B cell (primary cell): Measurements from ENCODE around the gene ZSCAN12. TPM values are rescaled to one million over a fixed set of nuclear protein-coding genes. Genes with fewer than 3 reads are reported as not detected.

ENCODE experiments used
- ATAC-seq: fragments of 200-7000 bp; cut with Tn5 transposase; one replicate; pipeline ENCODE4 v1.10.0; 2021; ENCODE audit warnings: low read depth, mild to moderate bottlenecking, moderate number of reproducible peaks, moderate library complexity
- CTCF ChIA-PET: fragments of 350-600 bp; sonication (Branson Sonifier 250); formaldehyde crosslinking; loops from one replicate; lab custom pipeline; 2021; ENCODE audit warnings: antibody characterized with exemption, inconsistent platforms; lab: Charles Lee
- POLR2A ChIA-PET: fragments of 350-600 bp; sonication (Branson Sonifier 250); formaldehyde crosslinking; loops from one replicate; lab custom pipeline; 2021; ENCODE audit warnings: antibody characterized with exemption; lab: Charles Lee
- DNase-seq: peaks from one replicate; pipeline ENCODE4 v3.0.0; 2013
- H2AFZ ChIP-seq: 2 replicates; pipeline ENCODE4 v1.6.1; 2012; ENCODE audit warnings: mild to moderate bottlenecking, low read depth, low read length; ENCODE audit not compliant: insufficient read depth, poor library complexity, severe bottlenecking
- H3K27ac ChIP-seq, 2 donors: 1 replicate in 1 of 2; 2 replicates in 1 of 2; pipeline ENCODE4 v1.5.1; 2012 to 2013; ENCODE audit warnings: low read length in 2 of 2, mild to moderate bottlenecking in 2 of 2, moderate library complexity in 1 of 2
- H3K27me3 ChIP-seq, 4 experiments: fragments of 200-600 bp in 1 of 4; sonication (generic) in 1 of 4; replicated peaks in 1 of 4; 1 replicate in 2 of 4; 2 replicates in 2 of 4; pipeline versions ENCODE4 v1.6.1 to v1.7.0; 2013 to 2016; ENCODE audit warnings: low read length in 3 of 4, mild to moderate bottlenecking in 2 of 4, mixed read lengths in 1 of 4, moderate library complexity in 1 of 4; ENCODE audit not compliant: insufficient read depth in 4 of 4, control insufficient read depth in 3 of 4; ENCODE audit errors: control extremely low read depth in 1 of 4
- H3K36me3 ChIP-seq, 2 experiments: replicated peaks in 1 of 2; 1 replicate in 1 of 2; 2 replicates in 1 of 2; pipeline versions ENCODE4 v1.6.1 to v1.7.1; 2013; ENCODE audit warnings: low read length in 1 of 2; ENCODE audit not compliant: insufficient read depth in 2 of 2, control insufficient read depth in 1 of 2; ENCODE audit errors: control extremely low read depth in 1 of 2, extremely low read depth in 1 of 2
- H3K4me1 ChIP-seq, 2 donors: fragments of 200-600 bp in 1 of 2; sonication (generic) in 1 of 2; 1 replicate in 1 of 2; 2 replicates in 1 of 2; pipeline versions ENCODE4 v1.5.1 to v1.6.1; 2013 to 2017; ENCODE audit warnings: low read length in 2 of 2; ENCODE audit not compliant: control insufficient read depth in 2 of 2, insufficient read depth in 2 of 2
- H3K4me2 ChIP-seq: replicated peaks from 2 replicates; pipeline ENCODE3; 2012; ENCODE audit warnings: mild to moderate bottlenecking, low read depth, low read length; ENCODE audit not compliant: poor library complexity, severe bottlenecking
- H3K4me3 ChIP-seq, 5 experiments: fragments of 200-600 bp in 1 of 5; sonication (generic) in 1 of 5; 1 replicate in 3 of 5; 2 replicates in 2 of 5; pipeline versions ENCODE4 v1.5.1 to v1.7.0; 2011 to 2016; ENCODE audit warnings: low read length in 4 of 5, mild to moderate bottlenecking in 4 of 5, low read depth in 2 of 5, control low read depth in 1 of 5, moderate library complexity in 1 of 5; ENCODE audit not compliant: insufficient read depth in 1 of 5; ENCODE audit errors: control extremely low read depth in 1 of 5, extremely low read depth in 1 of 5
- H3K79me2 ChIP-seq: fragments of 200-600 bp; sonication (generic); one replicate; pipeline ENCODE4 v1.6.0; 2016; ENCODE audit warnings: low read length; ENCODE audit not compliant: control insufficient read depth, insufficient read depth
- H3K9ac ChIP-seq: fragments of 200-600 bp; sonication (generic); 2 replicates; pipeline ENCODE4 v1.6.1; 2017; ENCODE audit warnings: mild to moderate bottlenecking, low read length, moderate library complexity
- H3K9me3 ChIP-seq, 3 donors: one replicate each; pipeline versions ENCODE4 v1.6.1 to v1.7.1; 2013; ENCODE audit warnings: low read length in 2 of 3; ENCODE audit not compliant: control insufficient read depth in 2 of 3, insufficient read depth in 1 of 3; ENCODE audit errors: control extremely low read depth in 1 of 3
- H4K20me1 ChIP-seq: 2 replicates; pipeline ENCODE4 v1.6.0; 2012; ENCODE audit warnings: mild to moderate bottlenecking, low read length; ENCODE audit not compliant: insufficient read depth, control insufficient read depth, poor library complexity, severe bottlenecking
- H3K27ac Mint-ChIP-seq: one replicate; pipeline ENCODE4 v1.8.0; 2021; ENCODE audit warnings: mixed read lengths
- H3K27me3 Mint-ChIP-seq: one replicate; pipeline ENCODE4 v1.8.0; 2021; ENCODE audit warnings: mixed read lengths
- H3K4me1 Mint-ChIP-seq: one replicate; pipeline ENCODE4 v1.8.0; 2021; ENCODE audit warnings: mixed read lengths
- H3K4me3 Mint-ChIP-seq: one replicate; pipeline ENCODE4 v1.8.0; 2021; ENCODE audit warnings: mixed read lengths
- H3K9me3 Mint-ChIP-seq: one replicate; pipeline ENCODE4 v1.8.0; 2022; ENCODE audit warnings: mixed read lengths; ENCODE audit not compliant: insufficient read depth
- EZH2 ChIP-seq: IDR thresholded peaks from 2 replicates; pipeline ENCODE4 v1.6.1; 2012; ENCODE audit warnings: borderline replicate concordance, low read depth, mild to moderate bottlenecking, moderate library complexity, low read length; ENCODE audit not compliant: insufficient read depth, poor library complexity, severe bottlenecking
- whole genome bisulfite sequencing: methylation state at CpG from one replicate; pipeline ENCODE4 v1.1.5; 2013; ENCODE audit warnings: missing lambda C conversion rate; ENCODE audit not compliant: insufficient coverage; 5-methylcytosine and 5-hydroxymethylcytosine counted together
- intact Hi-C: fragments of 100-400 bp; cut with micrococcal nuclease; formaldehyde crosslinking; loops from one replicate; pipeline ENCODE4 v1.10.0; 2022
- polyA plus RNA-seq: library from polyadenylated mRNA; depleted of rRNA; stranded (reverse); fragments of >200 nt; gene quantifications from 2 replicates; pipeline ENCODE4 v1.2.3, GENCODE V29; 2012
- total RNA-seq, 2 donors: library from RNA; stranded (reverse); fragments of 120-200 nt in 1 of 2; gene quantifications; 1 replicate in 1 of 2; 2 replicates in 1 of 2; pipeline versions ENCODE4 v1.2.3 to v1.2.4, GENCODE V29; 2013 to 2022
- TF ChIP-seq, protein P1 (sequence below): fragments of 200-600 bp; IDR thresholded peaks from one replicate; pipeline ENCODE4 v1.8.0; 2022; ENCODE audit warnings: antibody characterized with exemption, mild to moderate bottlenecking

ZSCAN12 gene
- total and polyA plus RNA-seq, 2 donors (not counting 1 experiment from before 2014, with no cell fraction given) = 3.5 to 14.8 TPM

DNA sequence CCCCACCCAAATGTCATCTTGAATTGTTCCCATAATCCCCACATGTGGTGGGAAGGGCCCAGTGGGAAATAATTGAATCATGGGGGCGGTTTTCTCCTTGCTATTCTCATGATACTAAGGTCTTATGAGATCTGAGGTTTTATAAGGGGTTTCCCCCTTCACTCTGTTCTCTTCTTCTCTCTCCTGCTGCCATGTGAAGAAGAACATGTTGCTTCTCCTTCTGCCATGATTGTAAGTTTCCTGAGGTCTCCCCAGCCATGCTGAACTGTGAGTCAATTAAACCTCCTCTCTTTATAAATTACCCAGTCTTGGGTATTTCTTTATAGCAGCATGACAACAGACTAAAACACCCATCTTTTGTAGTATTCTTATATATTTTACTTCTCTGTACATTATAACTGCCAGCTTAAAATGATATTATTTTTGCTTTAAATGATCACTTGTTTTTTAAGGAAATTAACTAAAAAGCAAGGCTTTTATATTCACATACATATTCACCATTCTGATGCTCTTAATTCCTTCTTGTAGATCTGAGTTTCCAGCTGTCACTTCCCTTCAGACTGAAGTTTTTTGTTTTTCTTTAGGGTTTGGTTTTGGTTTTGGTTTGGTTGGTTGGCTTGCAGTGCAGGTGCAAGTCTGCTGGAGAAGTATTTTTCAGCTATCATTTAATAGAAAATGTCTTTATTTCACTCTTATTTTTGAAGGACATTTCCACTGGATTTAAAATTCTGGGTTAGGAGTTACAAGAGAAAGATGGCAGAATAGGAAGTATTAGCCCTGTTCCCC is 59.0 kb downstream of the ZSCAN12 start:
- H4K20me1 ChIP-seq = no peaks in the 10 kb centered on the region
- H3K4me1 ChIP-seq = peaks cover 11 to 13% of the 10 kb centered on the region in 2 donors
- Mint-ChIP-seq H3K27ac (no peak overlapping the region), H3K4me3 (no peak overlapping the region), H3K27me3 (peaks cover 17% of the 10 kb centered on the region), H3K9me3 (peaks cover 7% of the 10 kb centered on the region), H3K4me1 (no peaks in the 10 kb centered on the region)
- H2AFZ ChIP-seq = no peak overlapping the region
- peaks cover 0 to 3% (median 0%) of the 10 kb centered on the region in 4 experiments for H3K27me3 ChIP-seq
- intact Hi-C loops = no loop called here
- TF ChIP-seq EZH2 = no peak
- TF ChIP-seq, protein P1, sequence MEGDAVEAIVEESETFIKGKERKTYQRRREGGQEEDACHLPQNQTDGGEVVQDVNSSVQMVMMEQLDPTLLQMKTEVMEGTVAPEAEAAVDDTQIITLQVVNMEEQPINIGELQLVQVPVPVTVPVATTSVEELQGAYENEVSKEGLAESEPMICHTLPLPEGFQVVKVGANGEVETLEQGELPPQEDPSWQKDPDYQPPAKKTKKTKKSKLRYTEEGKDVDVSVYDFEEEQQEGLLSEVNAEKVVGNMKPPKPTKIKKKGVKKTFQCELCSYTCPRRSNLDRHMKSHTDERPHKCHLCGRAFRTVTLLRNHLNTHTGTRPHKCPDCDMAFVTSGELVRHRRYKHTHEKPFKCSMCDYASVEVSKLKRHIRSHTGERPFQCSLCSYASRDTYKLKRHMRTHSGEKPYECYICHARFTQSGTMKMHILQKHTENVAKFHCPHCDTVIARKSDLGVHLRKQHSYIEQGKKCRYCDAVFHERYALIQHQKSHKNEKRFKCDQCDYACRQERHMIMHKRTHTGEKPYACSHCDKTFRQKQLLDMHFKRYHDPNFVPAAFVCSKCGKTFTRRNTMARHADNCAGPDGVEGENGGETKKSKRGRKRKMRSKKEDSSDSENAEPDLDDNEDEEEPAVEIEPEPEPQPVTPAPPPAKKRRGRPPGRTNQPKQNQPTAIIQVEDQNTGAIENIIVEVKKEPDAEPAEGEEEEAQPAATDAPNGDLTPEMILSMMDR = no peak
- DNase-seq = no peak
- H3K9ac ChIP-seq = no peak overlapping the region
- H3K27ac ChIP-seq = no peak overlapping the region
- no peaks in the 10 kb centered on the region for H3K36me3 ChIP-seq
- no peaks in the 10 kb centered on the region for H3K79me2 ChIP-seq
- ChIA-PET CTCF (interaction anchor here (1.8 kb wide), 1 partner anchor 16 kb away, joined by 5 read pairs; no protein-coding TSS in a partner anchor), POLR2A (no interaction called here)
- no peak for ATAC-seq
- H3K9me3 ChIP-seq = peaks cover 0 to 11% (median 0%) of the 10 kb centered on the region in 3 donors
- H3K4me3 ChIP-seq = no peak overlapping the region
- H3K4me2 ChIP-seq = no peak overlapping the region
- WGBS = no CpG with 5 or more reads among the region's 1 CpG

DNA sequence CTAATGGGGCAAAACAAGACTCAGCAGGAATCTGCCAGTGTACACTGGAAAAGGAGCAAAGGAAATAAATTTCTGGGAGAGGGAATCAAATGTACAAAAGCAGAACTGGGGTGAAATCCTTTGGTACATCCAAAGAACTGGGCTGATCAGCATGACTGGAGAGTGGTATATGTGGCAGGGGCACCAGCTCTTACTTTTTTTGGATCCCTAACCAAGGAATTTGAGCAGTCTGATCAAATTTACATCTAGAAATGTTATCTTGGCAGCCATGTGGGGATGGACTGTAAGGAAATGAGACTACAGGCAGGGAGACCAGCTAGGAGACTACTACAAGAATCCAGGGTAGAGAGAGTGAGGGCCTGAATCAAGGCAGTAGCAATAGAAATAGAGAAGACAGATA is 62.4 kb downstream of the ZSCAN12 start:
- ChIA-PET CTCF (interaction anchor here (1.1 kb wide), 1 partner anchor 70 kb away, joined by 4 read pairs; the partner anchor contains the start of gene ZSCAN26), POLR2A (no interaction called here)
- Mint-ChIP-seq H3K27ac (no peak overlapping the region), H3K4me1 (no peaks in the 10 kb centered on the region), H3K9me3 (peaks cover 9% of the 10 kb centered on the region), H3K27me3 (no peaks in the 10 kb centered on the region), H3K4me3 (no peak overlapping the region)
- DNase-seq = no peak
- Histone ChIP-seq H4K20me1 (no peaks in the 10 kb centered on the region), H3K4me3 (peak overlapping the region in 1 of 5 experiments; percentile 98), H3K79me2 (no peaks in the 10 kb centered on the region), H3K4me1 (peaks cover 11 to 18% of the 10 kb centered on the region in 2 donors), H3K9me3 (peaks cover 0 to 11% (median 0%) of the 10 kb centered on the region in 3 donors), H3K9ac (no peak overlapping the region), H3K36me3 (no peaks in the 10 kb centered on the region), H3K27me3 (peaks cover 0 to 3% (median 0%) of the 10 kb centered on the region in 4 experiments), H3K27ac (no peak overlapping the region), H3K4me2 (peak overlapping the region; percentile 86), H2AFZ (no peak overlapping the region)
- intact Hi-C loops = loop anchor here (2.0 to 5.0 kb wide), 4 partner anchors 55 to 440 kb away; partner anchors contain the start of genes PGBD1 and ZNF165
- no peak for TF ChIP-seq EZH2
- TF ChIP-seq, protein P1 = no peak
- ATAC-seq = no peak
